Activated T-helper 2 cell treated with anti-CD3 and anti-CD28 coated beads, Interferon-gamma antibody, Interleukin-2, Interleukin-4, amounts not matched to agents 10 μg/mL and 5 μg/mL and 100 μg/mL, durations not matched to agents 14 hours and 24 hours and 36 hours (primary cell): Measurements from ENCODE around the gene HTN3. TPM values are rescaled to one million over a fixed set of nuclear protein-coding genes. Genes with fewer than 3 reads are reported as not detected.
"Not testable (repeated sequence)": the region's sequence is repeated elsewhere in the genome, so short reads cannot be mapped to it uniquely, and the experiment has no call there.

Experiments
- DNase-seq: peaks from one replicate; pipeline ENCODE4 v3.0.0; 2021; ENCODE audit warnings: low spot score
- H3K27ac Mint-ChIP-seq: one replicate; pipeline ENCODE4 v1.8.0; 2021; ENCODE audit warnings: mixed read lengths
- H3K27me3 Mint-ChIP-seq: one replicate; pipeline ENCODE4 v1.8.0; 2021; ENCODE audit warnings: low read depth, mixed read lengths
- H3K36me3 Mint-ChIP-seq: one replicate; pipeline ENCODE4 v1.8.0; 2021; ENCODE audit warnings: low read depth, mixed read lengths
- H3K4me1 Mint-ChIP-seq: one replicate; pipeline ENCODE4 v1.8.0; 2021; ENCODE audit warnings: low read depth, mixed read lengths
- H3K4me3 Mint-ChIP-seq: one replicate; pipeline ENCODE4 v1.8.0; 2021; ENCODE audit warnings: low read depth, mild to moderate bottlenecking, moderate library complexity, mixed read lengths
- H3K9me3 Mint-ChIP-seq: one replicate; pipeline ENCODE4 v1.8.0; 2021; ENCODE audit warnings: mixed read lengths
- intact Hi-C: fragments of 100-400 bp; cut with micrococcal nuclease; formaldehyde crosslinking; loops from one replicate; pipeline ENCODE4 v1.15.1; 2023
- total RNA-seq: library from RNA; stranded (reverse); gene quantifications from 2 replicates; pipeline ENCODE4 v1.2.3, GENCODE V29; 2022

The HTN3 gene
- total RNA-seq, 1 donor from 2014 or later: not detected

GRCh38 chr4:70039928-70040327 lies 11.7 kb downstream of the HTN3 start:
- H3K27ac Mint-ChIP-seq, H3K9me3 Mint-ChIP-seq, H3K4me3 Mint-ChIP-seq, H3K36me3 Mint-ChIP-seq, intact Hi-C loops, H3K4me1 Mint-ChIP-seq, H3K27me3 Mint-ChIP-seq, DNase-seq: not testable (repeated sequence)

GRCh38 chr4:70041652-70042286 lies 13.5 kb downstream of the HTN3 start:
- intact Hi-C loops: no loop called here
- no peaks in the 10 kb centered on the region for H3K36me3 Mint-ChIP-seq
- H3K4me3 Mint-ChIP-seq: no peak overlapping the region
- H3K27me3 Mint-ChIP-seq: no peaks in the 10 kb centered on the region
- DNase-seq: no peak
- H3K4me1 Mint-ChIP-seq: no peaks in the 10 kb centered on the region
- peaks cover 7% of the 10 kb centered on the region for H3K9me3 Mint-ChIP-seq
- H3K27ac Mint-ChIP-seq: no peak overlapping the region

DNA sequence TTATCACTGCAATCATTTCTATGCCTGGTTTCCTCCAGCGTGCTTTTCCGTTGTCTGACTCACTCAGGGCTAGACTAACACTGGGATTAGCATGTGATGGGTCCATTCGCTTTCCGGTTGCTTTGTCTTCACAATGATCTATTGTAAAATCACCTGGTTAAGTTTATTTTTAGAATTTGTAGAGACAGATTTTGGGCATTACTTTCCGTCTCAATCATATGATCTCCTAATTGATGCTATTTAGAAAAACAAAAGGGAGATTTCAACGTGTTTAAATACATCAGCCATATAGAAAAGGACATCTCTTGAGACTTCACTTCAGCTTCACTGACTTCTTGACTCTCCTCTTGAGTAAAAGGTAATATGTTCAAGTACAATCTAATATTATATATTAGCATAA lies 21.9 kb downstream of the HTN3 start, which contains the start of gene HTN1:
HTN1 (plus strand) TSS at position 301 of the 400 bp plus-strand sequence. CDS start 2,639 bp downstream, outside the sequence.
- H3K36me3 Mint-ChIP-seq, H3K27me3 Mint-ChIP-seq, DNase-seq, intact Hi-C loops, H3K27ac Mint-ChIP-seq, H3K4me1 Mint-ChIP-seq, H3K9me3 Mint-ChIP-seq, H3K4me3 Mint-ChIP-seq: not testable (repeated sequence)

GRCh38 chr4:70056534-70056933 lies 28.3 kb downstream of the HTN3 start:
- H3K4me3 Mint-ChIP-seq, H3K9me3 Mint-ChIP-seq, intact Hi-C loops, H3K36me3 Mint-ChIP-seq, H3K27ac Mint-ChIP-seq, H3K27me3 Mint-ChIP-seq, DNase-seq, H3K4me1 Mint-ChIP-seq: not testable (repeated sequence)

GRCh38 chr4:70057651-70058050 lies 29.4 kb downstream of the HTN3 start:
- no peak overlapping the region for H3K4me3 Mint-ChIP-seq
- intact Hi-C loops: no loop called here
- no peaks in the 10 kb centered on the region for H3K36me3 Mint-ChIP-seq
- H3K27me3 Mint-ChIP-seq: no peaks in the 10 kb centered on the region
- H3K27ac Mint-ChIP-seq: no peak overlapping the region
- DNase-seq: no peak
- H3K4me1 Mint-ChIP-seq: no peaks in the 10 kb centered on the region
- H3K9me3 Mint-ChIP-seq: no peaks in the 10 kb centered on the region

DNA sequence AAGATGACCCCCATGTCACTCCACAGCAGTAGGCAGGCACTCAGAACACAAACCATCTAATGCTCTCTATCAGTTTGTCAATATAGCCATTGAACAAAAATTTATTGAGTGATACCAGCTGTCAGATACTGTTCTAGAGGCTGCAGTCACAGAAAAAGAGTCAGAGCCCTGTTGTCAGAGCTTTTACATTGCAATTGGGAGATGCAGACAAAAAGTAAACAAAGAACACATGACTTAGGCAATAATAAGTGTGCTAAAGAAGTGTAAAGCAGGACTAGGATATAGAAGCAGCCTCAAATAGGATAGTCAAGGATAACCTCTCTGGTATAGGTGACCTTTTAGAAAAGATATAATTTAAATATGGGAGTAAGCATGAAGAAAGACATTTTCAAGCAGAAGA lies 30.9 kb downstream of the HTN3 start:
- intact Hi-C loops: no loop called here
- no peak for DNase-seq
- no peak overlapping the region for H3K4me3 Mint-ChIP-seq
- no peaks in the 10 kb centered on the region for H3K4me1 Mint-ChIP-seq
- no peaks in the 10 kb centered on the region for H3K27me3 Mint-ChIP-seq
- H3K27ac Mint-ChIP-seq: no peak overlapping the region
- no peaks in the 10 kb centered on the region for H3K36me3 Mint-ChIP-seq
- H3K9me3 Mint-ChIP-seq: no peaks in the 10 kb centered on the region

DNA sequence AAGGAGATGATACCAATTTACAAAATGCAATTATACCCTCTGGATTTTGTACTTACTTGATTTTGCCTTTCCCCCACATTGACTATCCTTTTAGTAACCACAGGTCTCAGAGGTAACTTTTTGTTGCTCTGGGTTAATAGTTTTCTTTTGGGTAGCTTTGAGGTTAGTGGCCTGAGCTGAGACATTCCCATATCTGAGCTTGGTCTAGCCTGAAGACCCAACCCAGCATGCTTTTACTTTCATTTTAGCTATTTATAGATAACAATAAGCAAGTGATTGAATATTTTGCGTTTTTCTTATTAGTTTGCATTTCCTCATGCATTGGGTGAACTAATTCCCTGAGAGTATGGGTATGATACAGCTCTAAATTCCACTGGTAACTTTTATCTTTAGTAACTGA lies 33.7 kb downstream of the HTN3 start:
- H3K27ac Mint-ChIP-seq: no peak overlapping the region
- no peaks in the 10 kb centered on the region for H3K4me1 Mint-ChIP-seq
- H3K9me3 Mint-ChIP-seq: no peaks in the 10 kb centered on the region
- no peaks in the 10 kb centered on the region for H3K27me3 Mint-ChIP-seq
- no peak overlapping the region for H3K4me3 Mint-ChIP-seq
- intact Hi-C loops: no loop called here
- no peaks in the 10 kb centered on the region for H3K36me3 Mint-ChIP-seq
- DNase-seq: no peak

DNA sequence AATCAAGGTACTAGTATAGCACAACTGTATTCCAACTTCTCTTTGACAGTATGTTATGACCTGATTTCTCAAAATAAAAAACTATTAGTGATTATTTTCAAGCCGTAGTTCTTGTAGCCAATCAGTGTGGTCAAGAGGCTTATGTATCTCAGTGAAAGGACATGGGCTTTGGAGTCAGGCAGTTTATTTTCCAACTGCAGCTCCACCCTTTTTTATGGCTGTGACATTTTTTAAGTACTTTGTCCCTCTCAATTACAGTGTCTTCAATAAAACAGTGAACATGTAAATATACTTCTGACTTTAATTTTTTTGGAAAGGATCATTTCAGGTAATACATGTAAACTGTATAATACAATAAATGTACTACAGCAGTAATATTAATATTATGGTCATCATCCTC lies 51.9 kb downstream of the HTN3 start:
- Mint-ChIP-seq H3K27me3 (no peaks in the 10 kb centered on the region), H3K27ac (no peak overlapping the region)

More for the DNA sequence above, 51.9 kb downstream of the HTN3 start:
- DNase-seq: no peak
- no peaks in the 10 kb centered on the region for H3K9me3 Mint-ChIP-seq
- intact Hi-C loops: no loop called here
- no peaks in the 10 kb centered on the region for H3K36me3 Mint-ChIP-seq
- H3K4me3 Mint-ChIP-seq: no peak overlapping the region
- H3K4me1 Mint-ChIP-seq: no peaks in the 10 kb centered on the region

Other genes with a start within 250 kb of the HTN3 start
- gene SULT1E1, start 168.3 kb upstream of the HTN3 start, total RNA-seq: not detected in 2 replicates
- gene CSN1S1, start 97.4 kb upstream of the HTN3 start, total RNA-seq: not detected in 2 replicates
- gene CSN2, start 62.7 kb upstream of the HTN3 start, total RNA-seq: not detected in 2 replicates
- not detected in 2 replicates for gene STATH, start 32.5 kb upstream of the HTN3 start, total RNA-seq
- gene HTN1, start 22.0 kb downstream of the HTN3 start, total RNA-seq: not detected in 2 replicates
- not detected in 2 replicates for gene PRR27, start 125.8 kb downstream of the HTN3 start, total RNA-seq
- not detected in 2 replicates for gene ODAM, start 167.3 kb downstream of the HTN3 start, total RNA-seq
- not detected in 2 replicates for gene FDCSP, start 197.7 kb downstream of the HTN3 start, total RNA-seq
- gene CSN3, start 214.1 kb downstream of the HTN3 start, total RNA-seq: not detected in 2 replicates